ENCODE measurements around the gene SERTM2. TPM values are rescaled to one million over a fixed set of nuclear protein-coding genes. Genes with fewer than 3 reads are reported as not detected.

Gene SERTM2
- total RNA-seq, 1 experiment from 2014 or later: 0.37 TPM

GRCh38 chrX:111561851-111562250 lies 50.4 kb downstream of the SERTM2 start:
- H3K36me3 Mint-ChIP-seq: peaks cover 13% of the 10 kb centered on the region
- no peak for DNase-seq (ENCODE audit: low spot score)
- ChIA-PET CTCF (no interaction called here), POLR2A (no interaction called here)
- H3K27me3 Mint-ChIP-seq (ENCODE audit: low read depth): no peaks in the 10 kb centered on the region
- no peak overlapping the region for H3K27ac Mint-ChIP-seq
- peaks cover 5% of the 10 kb centered on the region for H3K9me3 Mint-ChIP-seq
- no peak for ATAC-seq
- H3K4me1 Mint-ChIP-seq: peaks cover 30% of the 10 kb centered on the region
- no peak overlapping the region for H3K4me3 Mint-ChIP-seq
- TF ChIP-seq SOX15 (CRISPR knock-in tag; IDR thresholded peaks at IDR 0.05) (no peak), SMAD4 (CRISPR knock-in tag; IDR thresholded peaks at IDR 0.05) (no peak), ZNF423 (CRISPR knock-in tag; IDR thresholded peaks at IDR 0.05) (no peak), ZSCAN18 (CRISPR knock-in tag; IDR thresholded peaks at IDR 0.05) (no peak)

DNA sequence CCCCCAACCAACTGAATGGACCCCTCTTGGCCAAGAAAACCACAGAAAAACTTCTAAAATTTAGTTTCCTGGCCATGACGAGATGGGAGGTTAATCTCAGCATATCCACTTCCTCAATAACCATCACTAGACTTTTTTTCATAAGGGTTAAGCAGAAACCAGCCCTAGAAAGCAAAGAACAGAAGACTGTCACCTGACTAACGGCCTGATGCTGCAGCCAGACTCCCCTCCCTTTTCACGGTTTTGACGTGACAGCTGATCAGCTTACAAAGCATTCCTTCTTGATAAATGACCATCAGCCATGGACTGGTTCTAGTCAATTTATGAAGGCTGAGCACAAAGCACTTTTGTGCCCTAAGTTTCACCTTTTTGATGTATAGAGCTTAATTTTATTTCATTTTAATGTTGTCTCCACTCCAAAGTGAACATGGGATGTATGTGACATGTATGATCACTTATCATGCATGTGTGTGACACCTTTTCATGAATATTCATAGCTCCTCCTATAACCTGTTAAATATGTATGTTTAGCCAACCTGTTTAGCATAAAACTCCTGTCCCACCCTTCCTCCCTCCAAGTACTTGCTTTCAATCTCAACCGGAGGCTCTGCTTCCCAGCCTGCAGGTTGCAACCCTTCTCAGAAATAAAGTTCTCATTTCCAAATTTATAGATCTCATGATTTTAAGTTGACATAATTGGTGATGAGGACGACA lies 56.3 kb downstream of the SERTM2 start:
- peaks cover 5% of the 10 kb centered on the region for H3K9me3 Mint-ChIP-seq
- no peak for DNase-seq (ENCODE audit: low spot score)
- ChIA-PET CTCF (interaction anchor here (0.6 to 1.4 kb wide), 4 partner anchors 26 to 192 kb away, joined by 3 to 6 read pairs (median 4); no protein-coding TSS in a partner anchor), POLR2A (no interaction called here)
- H3K27me3 Mint-ChIP-seq (ENCODE audit: low read depth): no peaks in the 10 kb centered on the region; the same call in 1 of the 2 replicates
- TF ChIP-seq NR2C2 (CRISPR knock-in tag; IDR thresholded peaks at IDR 0.05) (no peak), JUN (CRISPR knock-in tag; IDR thresholded peaks at IDR 0.05) (no peak), SMAD4 (CRISPR knock-in tag; IDR thresholded peaks at IDR 0.05) (no peak), ZNF121 (CRISPR knock-in tag; IDR thresholded peaks at IDR 0.05) (no peak), RORB (CRISPR knock-in tag; IDR thresholded peaks at IDR 0.05) (no peak), ZNF423 (CRISPR knock-in tag; IDR thresholded peaks at IDR 0.05) (no peak), ZSCAN18 (CRISPR knock-in tag; IDR thresholded peaks at IDR 0.05) (no peak), ETV6 (CRISPR knock-in tag; IDR thresholded peaks at IDR 0.05) (no peak), TEAD1 (CRISPR knock-in tag; IDR thresholded peaks at IDR 0.05) (no peak), SMAD3 (CRISPR knock-in tag; IDR thresholded peaks at IDR 0.05; ENCODE audit: borderline replicate concordance) (no peak), ELF4 (CRISPR knock-in tag; IDR thresholded peaks at IDR 0.05; ENCODE audit: low read depth) (no peak), AR (CRISPR knock-in tag; IDR thresholded peaks at IDR 0.05) (no peak), JAZF1 (CRISPR knock-in tag; IDR thresholded peaks at IDR 0.05) (no peak), RELA (CRISPR knock-in tag; IDR thresholded peaks at IDR 0.05; ENCODE audit: borderline replicate concordance) (no peak)
- TF ChIP-seq, protein P1, sequence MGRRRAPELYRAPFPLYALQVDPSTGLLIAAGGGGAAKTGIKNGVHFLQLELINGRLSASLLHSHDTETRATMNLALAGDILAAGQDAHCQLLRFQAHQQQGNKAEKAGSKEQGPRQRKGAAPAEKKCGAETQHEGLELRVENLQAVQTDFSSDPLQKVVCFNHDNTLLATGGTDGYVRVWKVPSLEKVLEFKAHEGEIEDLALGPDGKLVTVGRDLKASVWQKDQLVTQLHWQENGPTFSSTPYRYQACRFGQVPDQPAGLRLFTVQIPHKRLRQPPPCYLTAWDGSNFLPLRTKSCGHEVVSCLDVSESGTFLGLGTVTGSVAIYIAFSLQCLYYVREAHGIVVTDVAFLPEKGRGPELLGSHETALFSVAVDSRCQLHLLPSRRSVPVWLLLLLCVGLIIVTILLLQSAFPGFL (CRISPR knock-in tag; IDR thresholded peaks at IDR 0.05; ENCODE audit: borderline replicate concordance): no peak
- TF ChIP-seq, protein P2, sequence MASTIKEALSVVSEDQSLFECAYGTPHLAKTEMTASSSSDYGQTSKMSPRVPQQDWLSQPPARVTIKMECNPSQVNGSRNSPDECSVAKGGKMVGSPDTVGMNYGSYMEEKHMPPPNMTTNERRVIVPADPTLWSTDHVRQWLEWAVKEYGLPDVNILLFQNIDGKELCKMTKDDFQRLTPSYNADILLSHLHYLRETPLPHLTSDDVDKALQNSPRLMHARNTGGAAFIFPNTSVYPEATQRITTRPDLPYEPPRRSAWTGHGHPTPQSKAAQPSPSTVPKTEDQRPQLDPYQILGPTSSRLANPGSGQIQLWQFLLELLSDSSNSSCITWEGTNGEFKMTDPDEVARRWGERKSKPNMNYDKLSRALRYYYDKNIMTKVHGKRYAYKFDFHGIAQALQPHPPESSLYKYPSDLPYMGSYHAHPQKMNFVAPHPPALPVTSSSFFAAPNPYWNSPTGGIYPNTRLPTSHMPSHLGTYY (CRISPR knock-in tag; IDR thresholded peaks at IDR 0.05): no peak
- H3K36me3 Mint-ChIP-seq: peaks cover 13% of the 10 kb centered on the region
- no peak for ATAC-seq
- no peak overlapping the region for H3K4me3 Mint-ChIP-seq
- peaks cover 48% of the 10 kb centered on the region for H3K4me1 Mint-ChIP-seq
- 0 out of 2 replicates have a peak overlapping the region, but pooled peaks have one; percentile 79 for H3K27ac Mint-ChIP-seq
